Measurements from ENCODE around the gene LPP. TPM values are rescaled to one million over a fixed set of nuclear protein-coding genes. Genes with fewer than 3 reads are reported as not detected.

LPP gene
- total RNA-seq, 3 donors from 2014 or later, result 262 to 816 (median 325) TPM

DNA sequence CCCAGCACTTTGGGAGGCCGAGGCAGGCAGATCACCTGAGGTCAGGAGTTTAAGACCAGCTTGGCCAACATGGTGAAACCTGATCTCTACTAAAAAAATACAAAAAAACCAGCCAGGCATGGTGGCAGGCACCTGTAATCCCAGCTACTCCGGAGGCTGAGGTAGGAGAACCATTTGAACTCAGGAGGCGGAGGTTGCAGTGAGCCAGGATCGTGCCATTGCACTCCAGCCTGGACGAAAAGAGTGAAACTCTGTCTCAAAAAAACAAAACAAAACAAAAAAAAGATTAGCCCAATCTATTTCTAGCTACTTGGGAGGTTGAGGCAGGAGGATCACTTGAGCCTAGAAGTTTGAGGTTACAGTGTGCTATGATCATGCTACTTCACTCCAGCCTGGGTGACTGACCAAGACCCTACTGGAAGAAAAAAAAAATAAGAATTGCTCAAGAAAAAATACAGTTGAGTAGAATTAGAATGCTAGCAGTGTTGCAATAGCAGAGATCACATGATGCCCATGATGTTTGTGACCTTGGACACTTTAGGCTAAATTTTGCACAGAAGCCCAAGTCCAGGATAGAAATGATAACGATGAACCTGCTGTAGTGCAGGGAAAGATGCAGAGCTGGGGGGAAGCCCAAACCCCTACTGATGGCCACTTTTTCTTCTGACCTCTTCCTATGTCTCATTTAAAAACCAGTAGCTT lies 162.2 kb downstream of the LPP start:
- intact Hi-C loops (cut with DNase I, micrococcal nuclease), result no loop called here
- Histone ChIP-seq H3K4me3 (no peak overlapping the region), H3K4me1 (ENCODE audit: low read depth) (no peaks in the 10 kb centered on the region), H3K9me3 (no peaks in the 10 kb centered on the region), H3K36me3 (ENCODE audit: low read depth) (no peaks in the 10 kb centered on the region)
- ATAC-seq (no peak), DNase-seq (no peak)
- no peak for TF ChIP-seq CTCF (IDR thresholded peaks at IDR 0.05)

DNA sequence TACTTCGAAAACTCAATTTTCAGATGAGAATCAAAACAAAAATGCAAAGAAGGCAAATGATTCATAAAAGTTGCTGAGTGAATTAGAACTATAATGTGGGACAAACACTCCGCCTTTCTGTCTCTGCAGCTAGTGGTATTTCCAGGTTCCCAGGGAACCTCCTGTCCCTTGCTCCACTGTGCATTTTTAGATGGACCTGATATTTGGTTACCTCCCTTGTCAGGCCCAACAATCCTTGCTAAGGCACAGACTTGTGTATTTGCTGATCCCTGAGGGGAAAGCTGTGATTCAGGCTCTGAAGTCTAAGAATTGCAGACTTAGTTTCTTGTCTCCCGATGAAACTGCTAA lies 162.7 kb downstream of the LPP start:
- no peak for TF ChIP-seq CTCF (IDR thresholded peaks at IDR 0.05)
- ATAC-seq, result no peak
- intact Hi-C loops (cut with DNase I, micrococcal nuclease), result no loop called here
- H3K36me3 ChIP-seq (ENCODE audit: low read depth), result no peaks in the 10 kb centered on the region
- no peaks in the 10 kb centered on the region for H3K9me3 ChIP-seq
- no peaks in the 10 kb centered on the region for H3K4me1 ChIP-seq (ENCODE audit: low read depth)
- H3K4me3 ChIP-seq, result no peak overlapping the region
- no peak for DNase-seq

DNA sequence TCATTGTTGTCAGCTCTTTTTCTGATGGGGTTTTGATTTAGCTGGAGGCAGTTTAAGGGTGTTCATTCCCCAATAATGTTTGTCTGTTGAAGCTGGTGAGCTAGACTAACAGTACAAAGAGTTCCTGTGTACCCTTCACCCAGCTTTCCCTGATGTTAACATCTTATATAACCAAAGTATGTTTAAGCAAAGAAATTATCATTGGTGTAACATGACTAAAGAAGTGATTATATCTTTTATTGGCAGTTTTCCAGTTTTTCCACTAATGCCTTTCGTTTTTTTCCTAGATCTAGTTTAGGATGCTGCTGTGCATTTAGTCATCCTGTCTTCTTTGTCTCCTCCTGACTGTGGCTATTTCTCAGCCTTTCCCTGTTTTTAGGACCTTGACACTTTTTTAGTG lies 165.6 kb downstream of the LPP start:
- no peak for DNase-seq
- Histone ChIP-seq H3K4me3 (no peak overlapping the region), H3K9me3 (no peaks in the 10 kb centered on the region), H3K36me3 (ENCODE audit: low read depth) (no peaks in the 10 kb centered on the region), H3K4me1 (ENCODE audit: low read depth) (no peaks in the 10 kb centered on the region)
- no peak for TF ChIP-seq CTCF (IDR thresholded peaks at IDR 0.05)
- ATAC-seq, result no peak
- intact Hi-C loops (cut with DNase I, micrococcal nuclease), result no loop called here

DNA sequence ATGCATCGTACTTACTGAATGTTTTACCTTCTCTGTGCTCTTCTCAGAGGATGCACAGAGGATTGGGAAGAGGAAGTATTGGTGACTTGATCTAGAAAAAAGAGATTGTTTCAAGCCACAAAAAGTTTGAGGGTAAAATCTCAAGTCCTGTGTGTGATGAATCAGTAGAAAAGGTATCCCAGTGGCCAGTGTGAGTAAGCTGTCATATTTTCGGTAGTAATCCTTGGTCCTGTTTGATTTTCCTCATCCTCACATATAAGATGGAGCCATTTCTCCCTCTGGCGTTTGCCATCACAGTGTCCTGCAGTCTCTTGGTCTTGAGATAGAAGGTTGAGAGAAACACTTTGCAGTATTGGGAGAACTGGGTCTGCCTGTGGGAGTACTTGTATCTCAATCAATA lies 166.8 kb downstream of the LPP start:
- ATAC-seq (no peak), DNase-seq (no peak)
- intact Hi-C loops (cut with DNase I, micrococcal nuclease), result no loop called here
- H3K9me3 ChIP-seq, result no peaks in the 10 kb centered on the region
- no peak for TF ChIP-seq CTCF (IDR thresholded peaks at IDR 0.05)
- H3K4me1 ChIP-seq (ENCODE audit: low read depth), result no peaks in the 10 kb centered on the region
- H3K4me3 ChIP-seq, result no peak overlapping the region
- H3K36me3 ChIP-seq (ENCODE audit: low read depth), result no peaks in the 10 kb centered on the region

- intact Hi-C loops (cut with DNase I, micrococcal nuclease), result no loop called here
- Histone ChIP-seq H3K4me1 (ENCODE audit: low read depth) (no peaks in the 10 kb centered on the region), H3K36me3 (ENCODE audit: low read depth) (no peaks in the 10 kb centered on the region), H3K4me3 (no peak overlapping the region), H3K9me3 (no peaks in the 10 kb centered on the region)
- ATAC-seq (no peak), DNase-seq (no peak)
- no peak for TF ChIP-seq CTCF (IDR thresholded peaks at IDR 0.05)
Observed at GRCh38 chr3:188321258-188321657, 167.3 kb downstream of the LPP start.
